HG03521 (cell line): Measurements from ENCODE around the gene TMEM131.
"Not testable (repeated sequence)": the region's sequence is repeated elsewhere in the genome, so short reads cannot be mapped to it uniquely, and the experiment has no call there.

Experiments
- ATAC-seq: cut with Tn5 transposase; IDR thresholded peaks from one replicate; pipeline ENCODE4 v1.9.1; 2021; ENCODE audit warnings: mild to moderate bottlenecking, moderate library complexity; ENCODE audit not compliant: unreplicated experiment

TMEM131 gene

GRCh38 chr2:97918818-97919217 lies 76.9 kb downstream of the TMEM131 start:
- ATAC-seq = no peak

GRCh38 chr2:97917668-97918067 lies 78.1 kb downstream of the TMEM131 start:
- ATAC-seq = not testable (repeated sequence)

- no peak for ATAC-seq
Observed at GRCh38 chr2:97914691-97915213, 81.0 kb downstream of the TMEM131 start.

- no peak for ATAC-seq
Observed at GRCh38 chr2:97913846-97914245, 81.9 kb downstream of the TMEM131 start.

DNA sequence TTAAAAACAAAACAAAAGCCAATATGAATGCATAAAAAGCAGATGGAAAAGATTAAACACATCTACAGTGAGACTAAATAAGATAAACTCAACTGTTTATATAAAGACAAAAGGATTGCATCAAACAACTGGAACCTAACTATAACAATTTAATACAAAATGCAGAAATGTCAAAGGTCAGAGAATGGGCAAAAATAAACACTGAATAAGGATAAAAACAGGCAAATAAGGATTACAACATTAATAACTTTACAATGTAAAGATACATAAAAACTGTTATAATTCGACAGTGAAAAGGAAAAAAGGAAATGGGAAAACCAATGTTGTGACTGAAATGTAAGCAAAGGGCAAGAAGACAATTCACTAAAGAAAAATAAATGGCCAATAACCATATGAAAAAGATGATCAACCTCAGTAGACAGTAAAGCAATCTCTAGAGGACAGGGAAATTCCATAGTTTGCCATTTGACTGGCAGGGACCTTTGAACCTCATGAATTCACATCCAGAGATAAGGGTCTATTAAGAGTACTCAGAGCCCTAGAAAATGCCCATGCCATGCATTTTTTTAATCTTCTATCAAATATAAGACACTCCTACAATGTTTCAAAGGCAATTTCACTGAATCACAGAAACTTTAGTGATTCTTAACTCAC lies 83.7 kb downstream of the TMEM131 start:
- ATAC-seq = no peak

DNA sequence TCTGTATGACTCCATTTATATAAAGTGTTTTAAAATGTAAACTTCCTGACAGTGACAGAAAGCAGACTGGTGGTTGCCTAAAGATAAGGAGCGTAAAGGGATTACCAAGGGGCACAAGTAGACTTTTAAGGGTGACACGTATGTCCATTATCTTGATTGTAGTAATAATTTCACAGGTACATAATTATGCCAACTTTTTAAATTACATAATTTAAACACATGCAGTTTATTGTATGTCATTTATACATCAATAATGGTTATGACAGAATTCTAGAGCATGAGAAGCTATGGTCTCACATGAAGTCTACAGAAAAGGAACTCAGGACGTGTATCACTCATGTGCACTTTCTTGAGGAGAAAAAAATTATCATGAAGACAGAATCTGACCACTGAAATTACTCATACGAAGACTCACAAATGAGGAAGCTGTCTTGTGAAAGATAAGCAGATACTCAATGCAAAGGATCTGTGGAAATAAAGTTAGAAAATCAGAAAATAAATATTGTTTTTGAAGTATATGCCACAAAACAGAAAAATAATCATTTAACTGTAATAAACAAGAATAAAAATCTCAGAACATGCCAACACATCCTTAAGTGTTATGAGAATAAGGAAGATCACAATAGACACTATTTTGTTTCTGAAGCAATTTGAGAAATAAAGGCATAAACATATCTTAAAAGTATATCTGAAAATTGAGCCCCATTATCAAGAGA lies 84.4 kb downstream of the TMEM131 start:
- ATAC-seq = peak; percentile 62

DNA sequence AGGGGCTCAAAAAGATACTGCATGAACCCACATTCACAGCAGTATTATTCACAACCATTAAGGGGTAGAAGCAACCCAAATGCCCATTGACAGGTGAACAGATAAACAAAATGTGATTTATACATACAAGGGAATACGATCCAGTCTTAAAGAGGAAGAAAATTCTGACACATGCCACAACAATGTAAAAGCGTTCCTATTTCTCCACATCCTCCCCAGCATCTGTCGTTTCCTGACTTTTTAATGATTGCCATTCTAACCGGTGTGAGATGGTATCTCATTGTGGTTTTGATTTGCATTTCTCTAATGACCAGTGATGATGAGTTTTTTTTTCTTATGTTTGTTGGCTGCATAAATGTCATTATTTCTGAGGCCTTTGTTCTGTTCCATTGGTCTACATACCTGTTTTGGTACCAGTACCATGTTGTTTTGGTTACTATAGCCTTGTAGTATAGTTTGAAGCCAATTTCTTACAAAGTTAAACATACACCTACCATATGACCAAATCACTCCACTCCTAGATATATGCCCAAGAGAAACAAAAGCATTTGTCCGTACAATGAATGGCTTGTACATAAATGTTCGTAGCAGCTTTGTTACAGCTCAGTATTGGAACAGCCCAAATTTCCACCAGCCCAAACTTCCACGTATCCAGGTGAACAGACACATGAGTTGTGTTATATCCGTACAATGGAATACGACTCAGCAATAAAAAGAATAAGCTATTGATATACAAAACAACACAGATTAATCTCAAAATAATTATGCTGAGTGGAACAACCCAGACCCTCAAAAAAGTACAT lies 85.1 kb downstream of the TMEM131 start:
- no peak for ATAC-seq

DNA sequence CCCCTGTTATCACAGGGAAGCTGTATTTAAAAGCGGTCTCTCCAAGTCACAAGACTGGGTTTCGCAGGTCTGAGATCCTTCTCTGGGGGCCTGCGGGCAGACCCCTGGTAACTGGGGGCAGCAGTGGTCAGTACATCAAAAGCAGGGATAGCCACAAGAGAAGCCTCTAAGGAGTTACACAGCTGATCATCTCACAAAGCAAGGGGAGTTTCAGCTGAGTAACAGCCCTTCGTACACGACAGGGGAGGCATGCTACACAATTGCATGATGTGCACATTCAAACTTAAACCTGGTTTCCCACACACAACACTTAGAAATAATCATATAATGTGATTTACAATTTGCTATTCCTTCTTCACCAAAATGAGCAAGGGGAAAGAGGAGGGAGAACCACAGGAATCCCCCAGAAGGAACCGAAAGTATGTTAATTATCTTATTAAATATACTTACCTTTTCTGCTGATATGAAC lies 87.5 kb downstream of the TMEM131 start:
- no peak for ATAC-seq

DNA sequence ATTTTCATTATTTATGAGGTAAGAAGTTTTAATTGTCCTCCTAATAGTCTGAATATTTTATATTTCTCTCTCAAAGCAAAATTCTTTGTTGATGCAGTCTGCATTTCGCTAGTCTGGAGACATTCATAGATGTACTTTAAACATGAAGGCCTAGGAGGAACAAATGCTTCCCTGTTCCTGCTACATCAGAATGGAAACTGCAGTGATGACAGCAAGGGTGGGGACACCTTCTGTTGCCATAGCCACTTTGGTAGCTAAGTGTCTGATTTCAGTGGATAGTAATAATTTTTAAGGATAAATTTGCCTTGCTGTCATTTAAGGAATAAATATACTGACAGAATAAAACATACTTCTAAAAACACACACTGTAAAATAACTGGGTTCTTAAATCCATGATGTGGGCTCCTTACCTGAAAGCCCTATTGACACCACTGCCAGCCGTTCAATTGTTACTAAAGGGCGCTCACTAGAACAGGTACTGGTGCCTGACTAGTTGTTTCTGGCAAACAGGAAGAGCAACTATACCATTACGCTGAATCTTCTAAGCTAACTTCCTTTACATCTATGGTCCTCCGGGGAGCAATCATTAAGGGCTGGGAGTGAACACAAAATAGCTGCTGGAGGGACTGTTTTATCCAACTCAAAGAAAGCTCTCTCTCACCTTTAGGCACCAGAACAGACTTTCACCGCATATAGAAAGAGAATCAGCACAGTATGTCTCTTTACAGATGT lies 88.2 kb downstream of the TMEM131 start:
- no peak for ATAC-seq

DNA sequence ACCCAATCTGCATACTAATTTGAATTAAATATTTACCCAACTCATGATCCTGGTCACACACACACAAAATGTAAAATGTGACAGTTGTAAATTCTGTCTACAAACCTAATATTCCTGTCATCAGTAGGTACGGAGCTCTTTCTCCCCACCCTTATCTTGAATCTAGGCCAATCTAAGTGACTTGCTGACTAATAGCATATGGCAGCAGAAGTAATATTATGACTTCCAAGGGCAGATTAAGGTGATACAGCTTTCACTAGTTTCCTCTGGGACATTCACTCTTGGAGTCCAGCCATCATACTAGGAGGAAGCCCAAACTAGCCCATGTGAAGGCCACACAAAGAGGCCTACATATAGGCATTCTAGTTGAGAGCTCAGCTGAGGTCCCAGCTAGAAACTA lies 89.4 kb downstream of the TMEM131 start:
- ATAC-seq = no peak

GRCh38 chr2:97905294-97905693 lies 90.5 kb downstream of the TMEM131 start:
- ATAC-seq = no peak

GRCh38 chr2:97901862-97902261 lies 93.9 kb downstream of the TMEM131 start:
- no peak for ATAC-seq

- ATAC-seq = no peak
Observed at GRCh38 chr2:97900806-97901205, 94.9 kb downstream of the TMEM131 start.

- ATAC-seq = not testable (repeated sequence)
Observed at GRCh38 chr2:97893042-97893441, 102.7 kb downstream of the TMEM131 start.

DNA sequence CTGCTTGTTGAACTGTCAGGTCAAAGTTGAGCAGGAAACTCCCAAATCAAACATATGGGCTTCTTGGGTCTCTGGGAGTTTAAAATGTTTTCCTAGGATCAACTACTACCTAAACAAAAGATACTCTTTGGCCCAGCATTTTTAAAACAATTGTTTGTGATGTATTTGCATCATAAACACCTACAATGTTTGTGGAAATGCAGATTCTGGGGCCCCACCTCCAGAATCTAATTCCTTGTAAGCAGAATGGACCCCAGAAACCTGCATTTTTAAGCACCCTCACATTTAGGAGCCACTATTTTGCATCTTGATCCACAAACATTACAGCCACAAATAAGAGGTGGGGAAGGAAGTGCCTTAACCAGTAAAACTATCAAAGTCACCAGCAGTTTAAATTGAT lies 104.1 kb downstream of the TMEM131 start:
- no peak for ATAC-seq

DNA sequence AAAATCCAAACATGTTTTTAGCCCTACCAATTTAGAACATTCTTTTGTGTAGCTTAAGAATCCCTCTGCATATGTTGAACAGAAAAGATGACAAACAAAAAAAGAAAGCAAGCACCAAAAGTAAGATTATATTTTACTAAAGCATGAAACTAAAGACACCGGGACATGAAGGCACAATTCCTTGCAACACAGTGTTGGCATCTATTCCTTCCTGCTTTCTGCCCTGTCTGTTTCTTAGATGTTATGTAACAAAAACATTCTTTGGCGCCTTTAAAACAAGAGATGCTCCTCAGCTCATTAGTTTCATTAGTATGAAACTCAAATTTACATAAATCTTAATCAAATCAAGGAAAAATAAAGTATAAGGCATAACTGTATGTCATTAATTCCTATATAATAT lies 106.6 kb downstream of the TMEM131 start:
- ATAC-seq = no peak

DNA sequence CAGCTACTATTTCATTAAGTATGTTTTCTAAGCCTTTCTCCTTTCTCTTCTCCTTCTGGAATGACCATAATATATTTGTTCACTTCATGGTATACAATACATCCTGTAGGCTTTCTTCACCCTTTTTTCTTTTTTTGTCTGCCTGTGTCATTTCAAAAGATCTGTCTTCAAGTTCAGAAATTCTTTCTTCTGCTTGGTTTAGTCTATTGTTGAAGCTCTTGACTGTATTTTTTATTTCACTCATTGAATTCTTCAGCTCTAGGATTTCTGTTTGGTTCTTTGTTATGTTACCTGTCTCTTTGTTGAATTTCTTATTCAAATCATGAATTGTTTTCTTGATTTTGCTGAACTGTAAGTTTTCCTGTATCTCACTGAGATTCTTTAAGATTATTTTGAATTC lies 109.9 kb downstream of the TMEM131 start:
- ATAC-seq = no peak

GRCh38 chr2:97880334-97880733 lies 115.4 kb downstream of the TMEM131 start:
- ATAC-seq = no peak

- ATAC-seq = no peak
Observed at GRCh38 chr2:97878865-97879264, 116.9 kb downstream of the TMEM131 start.

GRCh38 chr2:97878317-97878716 lies 117.4 kb downstream of the TMEM131 start:
- not testable (repeated sequence) for ATAC-seq
